ENCODE results near the gene TMEM141. TPM values are rescaled to one million over a fixed set of nuclear protein-coding genes. Genes with fewer than 3 reads are reported as not detected.

Gene TMEM141
- total RNA-seq, 1 donor from 2014 or later: 228 TPM

DNA sequence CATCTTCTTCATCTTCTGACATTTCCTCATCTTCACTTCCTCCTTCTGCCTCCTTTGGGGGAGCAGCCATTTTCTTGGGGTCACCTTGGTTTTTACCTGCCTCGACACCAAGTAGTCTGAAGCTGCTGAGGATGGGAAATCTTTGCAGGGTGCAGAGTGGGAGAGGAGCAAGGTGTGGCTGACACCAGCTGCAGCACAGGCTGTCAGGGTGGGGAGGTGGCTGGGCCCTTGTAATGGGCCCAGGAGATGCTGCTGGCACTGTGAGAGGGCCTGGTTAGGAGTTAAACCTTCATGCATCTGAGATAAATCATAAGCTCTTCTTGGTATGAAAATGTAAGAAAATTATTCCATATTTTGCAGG, 24.3 kb downstream of the TMEM141 start:
- Histone ChIP-seq H3K27me3 (ENCODE audit: control insufficient read depth, insufficient read depth, low read length) (no peaks in the 10 kb centered on the region), H3K36me3 (ENCODE audit: control insufficient read depth, insufficient read depth, low read length) (no peaks in the 10 kb centered on the region), H3K4me3 (ENCODE audit: low read depth, low read length) (no peak overlapping the region)
- FAIRE-seq (no peak), DNase-seq (ENCODE audit: low read depth) (no peak)
- TF ChIP-seq, protein P1, sequence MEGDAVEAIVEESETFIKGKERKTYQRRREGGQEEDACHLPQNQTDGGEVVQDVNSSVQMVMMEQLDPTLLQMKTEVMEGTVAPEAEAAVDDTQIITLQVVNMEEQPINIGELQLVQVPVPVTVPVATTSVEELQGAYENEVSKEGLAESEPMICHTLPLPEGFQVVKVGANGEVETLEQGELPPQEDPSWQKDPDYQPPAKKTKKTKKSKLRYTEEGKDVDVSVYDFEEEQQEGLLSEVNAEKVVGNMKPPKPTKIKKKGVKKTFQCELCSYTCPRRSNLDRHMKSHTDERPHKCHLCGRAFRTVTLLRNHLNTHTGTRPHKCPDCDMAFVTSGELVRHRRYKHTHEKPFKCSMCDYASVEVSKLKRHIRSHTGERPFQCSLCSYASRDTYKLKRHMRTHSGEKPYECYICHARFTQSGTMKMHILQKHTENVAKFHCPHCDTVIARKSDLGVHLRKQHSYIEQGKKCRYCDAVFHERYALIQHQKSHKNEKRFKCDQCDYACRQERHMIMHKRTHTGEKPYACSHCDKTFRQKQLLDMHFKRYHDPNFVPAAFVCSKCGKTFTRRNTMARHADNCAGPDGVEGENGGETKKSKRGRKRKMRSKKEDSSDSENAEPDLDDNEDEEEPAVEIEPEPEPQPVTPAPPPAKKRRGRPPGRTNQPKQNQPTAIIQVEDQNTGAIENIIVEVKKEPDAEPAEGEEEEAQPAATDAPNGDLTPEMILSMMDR (IDR thresholded peaks at IDR 0.05; ENCODE audit: insufficient read depth, low read length, severe bottlenecking): no peak

DNA sequence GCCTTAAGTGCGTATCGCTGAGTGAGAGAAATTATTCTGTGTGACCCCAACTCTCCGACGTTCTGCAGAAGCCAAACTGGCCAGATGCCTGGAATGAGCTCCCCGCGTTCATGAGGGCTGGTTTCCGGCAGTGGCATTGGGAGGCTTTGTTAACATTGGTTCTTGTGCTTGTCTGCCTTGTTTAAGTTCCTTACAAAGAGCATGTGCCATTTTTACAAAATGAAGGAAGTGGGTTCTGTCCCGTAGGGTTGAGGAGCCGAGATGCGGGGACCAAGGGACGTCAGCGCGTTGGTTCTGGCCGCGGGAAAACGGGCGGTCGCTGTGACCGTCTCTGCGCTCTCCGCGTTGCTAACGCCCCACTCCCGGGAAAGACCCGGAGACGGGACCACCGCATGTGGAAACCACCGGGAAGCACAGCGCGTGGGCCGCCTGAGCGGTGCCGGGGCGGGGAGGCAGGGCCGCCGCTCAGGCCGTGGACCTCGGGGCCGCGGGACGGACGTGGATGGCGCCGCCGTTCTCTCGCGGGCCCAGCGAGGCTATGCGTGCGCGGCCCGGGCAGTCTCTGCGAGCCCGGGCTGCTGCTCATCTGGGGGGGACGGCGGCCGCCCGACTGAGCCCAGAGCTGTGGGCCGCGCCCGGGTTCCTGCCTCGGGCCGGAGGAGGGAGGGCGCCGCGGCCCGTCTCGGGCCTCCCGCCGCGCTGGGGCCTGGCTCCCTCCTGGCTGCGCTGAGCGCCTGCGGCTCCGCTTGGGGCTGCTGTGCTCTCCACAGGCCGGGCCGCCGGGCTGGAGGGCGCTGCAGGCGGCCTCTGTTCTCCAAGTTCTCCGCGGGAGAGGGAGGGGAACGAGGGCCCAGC, 30.1 kb downstream of the TMEM141 start:
- no peaks in the 10 kb centered on the region for H3K27me3 ChIP-seq (ENCODE audit: control insufficient read depth, insufficient read depth, low read length)
- H3K36me3 ChIP-seq (ENCODE audit: control insufficient read depth, insufficient read depth, low read length): peaks cover 6% of the 10 kb centered on the region
- no peak overlapping the region for H3K4me3 ChIP-seq (ENCODE audit: low read depth, low read length)
- TF ChIP-seq, protein P1 (IDR thresholded peaks at IDR 0.05; ENCODE audit: insufficient read depth, low read length, severe bottlenecking): no peak
- DNase-seq (ENCODE audit: low read depth): no peak
- peak; percentile 18 for FAIRE-seq

DNA sequence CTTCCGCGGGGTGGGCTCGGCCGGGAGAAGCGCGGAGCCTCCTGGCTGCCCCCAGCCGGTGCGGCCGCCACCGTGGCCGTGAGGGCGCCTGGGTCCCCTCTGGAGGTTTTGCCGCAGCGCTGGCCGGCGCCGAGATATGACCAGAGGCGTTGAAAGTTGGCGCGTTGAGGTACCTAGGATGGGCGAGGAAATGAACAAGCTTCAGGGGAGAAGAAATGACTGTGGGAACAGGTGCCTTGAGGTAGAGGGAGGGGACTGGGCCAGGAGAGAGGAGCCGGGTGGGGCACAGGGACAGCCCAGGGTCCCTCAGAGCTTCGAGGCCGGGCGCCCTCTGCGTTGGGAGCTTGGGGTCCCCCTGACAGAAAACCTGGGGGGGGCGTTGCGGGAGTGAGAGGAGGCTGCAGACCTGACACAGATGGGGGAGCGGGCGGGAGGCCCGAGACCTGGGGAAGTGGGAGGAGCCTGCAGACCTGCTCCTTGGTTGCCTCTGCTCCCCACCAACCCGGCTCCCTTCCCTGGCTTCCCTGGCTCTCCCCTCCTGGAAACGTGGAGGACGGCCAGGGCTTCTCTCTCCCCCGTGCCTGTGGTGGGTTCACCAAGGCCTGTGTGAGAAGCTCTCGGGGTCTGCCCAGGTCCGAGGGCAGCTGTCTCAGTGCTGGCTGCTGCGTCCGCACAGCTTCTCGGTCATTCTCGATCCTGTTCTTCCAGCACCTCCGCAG, 30.8 kb downstream of the TMEM141 start:
- no peak for DNase-seq (ENCODE audit: low read depth)
- no peak overlapping the region for H3K4me3 ChIP-seq (ENCODE audit: low read depth, low read length)
- FAIRE-seq: no peak
- TF ChIP-seq, protein P1 (IDR thresholded peaks at IDR 0.05; ENCODE audit: insufficient read depth, low read length, severe bottlenecking): no peak
- H3K27me3 ChIP-seq (ENCODE audit: control insufficient read depth, insufficient read depth, low read length): no peaks in the 10 kb centered on the region
- peaks cover 11% of the 10 kb centered on the region for H3K36me3 ChIP-seq (ENCODE audit: control insufficient read depth, insufficient read depth, low read length)

DNA sequence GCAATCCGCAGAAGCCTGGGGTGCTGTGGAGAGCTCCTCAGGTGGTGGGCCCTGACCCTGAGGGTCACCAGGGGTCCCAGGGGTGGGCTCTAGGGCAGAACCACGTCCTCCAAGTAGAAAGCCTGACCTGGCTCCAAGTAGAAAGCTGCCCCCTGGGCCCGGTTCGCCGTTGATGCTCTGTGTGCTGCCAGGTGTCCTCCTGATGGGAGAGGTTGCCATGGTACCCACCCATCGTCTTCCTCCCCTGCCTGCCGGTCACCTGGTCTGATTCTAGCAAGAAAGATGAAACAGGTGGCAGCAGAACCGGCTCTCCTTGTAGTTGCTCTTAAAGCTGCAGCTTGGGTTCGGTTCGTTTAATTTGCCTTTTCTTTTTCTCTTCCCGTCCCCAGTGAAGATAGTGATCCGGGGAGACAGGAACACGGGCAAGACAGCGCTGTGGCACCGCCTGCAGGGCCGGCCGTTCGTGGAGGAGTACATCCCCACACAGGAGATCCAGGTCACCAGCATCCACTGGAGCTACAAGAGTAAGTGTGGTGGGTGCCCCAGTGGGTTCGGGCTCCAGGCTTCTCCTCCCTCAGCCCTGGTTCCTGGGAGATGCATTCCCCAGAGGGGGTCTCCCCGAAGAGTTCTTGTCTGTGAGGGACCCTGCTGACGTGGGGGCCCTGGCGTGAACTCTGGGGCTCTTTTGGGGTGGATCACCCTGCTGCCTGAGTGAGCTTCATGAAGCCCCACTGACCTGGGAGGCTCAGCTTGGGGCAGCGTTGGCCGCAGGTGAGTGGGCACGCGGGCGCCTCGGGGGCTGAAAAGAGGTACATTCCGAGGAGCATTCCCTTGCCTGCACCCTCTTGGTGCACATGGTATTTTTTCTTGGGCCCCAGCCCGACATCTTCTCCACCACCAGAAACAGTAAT, 32.2 kb downstream of the TMEM141 start:
- no peak for FAIRE-seq
- no peak for DNase-seq (ENCODE audit: low read depth)

More for the DNA sequence above, 32.2 kb downstream of the TMEM141 start:
- peaks cover 17% of the 10 kb centered on the region for H3K36me3 ChIP-seq (ENCODE audit: control insufficient read depth, insufficient read depth, low read length)
- TF ChIP-seq, protein P1 (IDR thresholded peaks at IDR 0.05; ENCODE audit: insufficient read depth, low read length, severe bottlenecking): no peak
- H3K27me3 ChIP-seq (ENCODE audit: control insufficient read depth, insufficient read depth, low read length): no peaks in the 10 kb centered on the region
- H3K4me3 ChIP-seq (ENCODE audit: low read depth, low read length): no peak overlapping the region

Measured in bronchial epithelial cell (primary cell).